Heart right ventricle (tissue), 16 donors: ENCODE data around the gene ST3GAL4. TPM values are rescaled to one million over a fixed set of nuclear protein-coding genes. Genes with fewer than 3 reads are reported as not detected.

Experiments
- ATAC-seq, 8 donors: fragments of 200-7000 bp; cut with Tn5 transposase; one replicate each; pipeline ENCODE4 v1.9.1; 2020; ENCODE audit warnings: mild to moderate bottlenecking in 8 of 8, moderate library complexity in 8 of 8, moderate number of reproducible peaks in 1 of 8
- DNase-seq, 2 donors: peaks; one replicate each; pipeline ENCODE4 v3.0.0-alpha.2; 2020
- H3K27ac ChIP-seq, 10 donors: fragments of 200-600 bp; sonication (generic) in 2 of 10; one replicate each; pipeline versions ENCODE4 v1.5.0 to v1.8.0; 2020 to 2022; ENCODE audit warnings: mild to moderate bottlenecking in 3 of 10
- H3K27me3 ChIP-seq, 7 donors: fragments of 200-600 bp; one replicate each; pipeline ENCODE4 v1.8.0; 2021 to 2022; ENCODE audit warnings: mild to moderate bottlenecking in 2 of 7
- H3K36me3 ChIP-seq, 9 donors: fragments of 200-600 bp; sonication (generic) in 1 of 9; one replicate each; pipeline versions ENCODE4 v1.5.0 to v1.8.0; 2020 to 2022; ENCODE audit warnings: mild to moderate bottlenecking in 2 of 9
- H3K4me1 ChIP-seq, 9 donors: fragments of 200-600 bp; sonication (generic) in 1 of 9; one replicate each; pipeline versions ENCODE4 v1.5.0 to v1.8.0; 2020 to 2022; ENCODE audit warnings: mild to moderate bottlenecking in 4 of 9
- H3K4me3 ChIP-seq, 10 donors: fragments of 200-600 bp; sonication (generic) in 2 of 10; one replicate each; pipeline versions ENCODE4 v1.5.0 to v1.8.0; 2020 to 2022; ENCODE audit warnings: mild to moderate bottlenecking in 7 of 10, moderate library complexity in 2 of 10
- H3K9me3 ChIP-seq, 11 donors: fragments of 200-600 bp in 10 of 11; sonication (generic) in 2 of 11; one replicate each; pipeline versions ENCODE4 v1.5.0 to v1.8.0; 2013 to 2022; ENCODE audit warnings: mild to moderate bottlenecking in 2 of 11, control low read depth in 1 of 11, moderate library complexity in 1 of 11
- whole genome bisulfite sequencing, 2 donors: extraction: QIAGEN DNeasy Blood & Tissue Kit; methylation state at CpG; one replicate each; pipeline ENCODE4 v1.1.7; 2013; ENCODE audit warnings: inconsistent platforms in 1 of 2; 5-methylcytosine and 5-hydroxymethylcytosine counted together
- intact Hi-C, 10 donors: fragments of 100-400 bp; cut with DNase I; formaldehyde crosslinking; loops; one replicate each; pipeline versions ENCODE4 v1.11.1 to v1.14.2; 2022
- polyA plus RNA-seq, 2 donors: library from polyadenylated mRNA; stranded (reverse); fragments of 200-250 nt; gene quantifications; one replicate each; pipeline ENCODE4 v1.2.3, GENCODE V29; 2013
- total RNA-seq, 10 donors: library from RNA; stranded (reverse); fragmentation: NEBNext Ultra II Directional in 3 of 10; extraction: Animal tissue kit (Norgen Biotek cat#: 25700) in 3 of 10; gene quantifications; one replicate each; pipeline versions ENCODE4 v1.2.1 to v1.2.4, GENCODE V29; 2021 to 2023
- TF ChIP-seq, protein P1 (sequence below), 9 donors: fragments of 200-600 bp; sonication (generic) in 2 of 9; IDR thresholded peaks; one replicate each; pipeline versions ENCODE4 v1.5.0 to v1.8.0; 2021 to 2022; ENCODE audit warnings: antibody characterized with exemption in 9 of 9, mild to moderate bottlenecking in 5 of 9, moderate library complexity in 1 of 9
- donor health status: Arrhythmogenic right ventricular cardiomyopathy.
- donor health status: ischemic (EF 13 %, LVEDD 7.1; RV severe dilation, severe dysfunction).
- donor health status: healthy with polysubstance abuse.
- donor health status: DM: no; HTN: yes; CAD: no.
- donor health status: DM: no; HTN: no; CAD: no.
- donor health status: ischemic (EF 25% LVEDD 6.9; RV normal size, moderate dysfunction).
- donor health status: ischemic (EF 25% LVEDD 5.7; RV mildly dilated, moderate dysfunction).
- donor health status: healthy.
- donor health status: DM: yes; HTN: yes; CAD: no.
- donor health status: Ischemic cardiomyopathy.
- donor health status: ischemic (EF 35%, LVEDD 5.7; RV mildly dilated, moderate dysfunction).
- donor health status: nonischemic (EF 11% LVEDD 7.7; RV severe dilation, severe dysfunction).
- donor health status: DM: yes; HTN: yes; CAD: no.
- donor health status: PGD.
- donor health status: ischemic (EF 29% LVEDD 5.4; RV normal size, mild dysfunction).
- donor health status: nonischemic (EF 23%, LVEDD 6.1; RV moderate dilation, normal function).

ST3GAL4 gene
- total and polyA plus RNA-seq, 12 donors: 24.8 to 98.2 (median 44.8) TPM

DNA sequence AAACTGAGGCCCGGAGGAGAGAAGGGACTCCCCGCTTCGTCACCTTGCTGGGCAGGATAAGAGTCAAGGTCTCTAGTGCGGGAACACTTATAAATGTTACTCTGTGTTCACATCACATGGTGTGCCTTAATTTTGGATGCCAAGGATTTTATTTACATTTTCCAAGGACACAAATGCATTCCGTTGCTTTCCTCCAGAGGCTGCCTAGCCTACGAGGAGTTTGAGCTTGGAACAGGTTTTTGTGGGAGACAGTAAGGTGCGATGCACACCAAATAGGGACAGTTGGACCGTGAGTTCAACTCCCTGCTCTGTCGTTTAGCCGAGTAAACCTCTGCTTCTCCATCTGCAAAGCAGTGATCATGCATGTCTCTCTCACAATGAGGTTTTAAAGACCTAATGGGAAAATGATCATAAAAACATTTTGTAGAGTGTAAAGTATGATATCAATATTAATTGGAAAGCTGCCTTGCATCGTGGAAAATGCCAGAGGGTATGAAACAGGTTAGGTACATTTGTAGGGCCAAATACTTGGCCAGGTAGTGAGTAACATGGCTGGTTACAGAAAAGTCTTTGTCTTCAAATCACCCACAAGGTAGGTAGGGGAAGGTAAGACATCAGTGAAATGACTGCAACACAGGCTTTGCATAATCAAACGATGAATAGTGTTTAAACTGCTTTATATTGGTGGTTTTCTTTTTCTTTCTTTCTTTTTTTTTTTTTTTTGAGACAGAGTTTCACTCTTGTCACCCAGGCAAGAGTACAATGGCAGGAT lies 61.8 kb downstream of the ST3GAL4 start:
- 65 to 74% methylated on average over 12 of the region's 12 CpGs for WGBS, 2 donors
- TF ChIP-seq, protein P1, sequence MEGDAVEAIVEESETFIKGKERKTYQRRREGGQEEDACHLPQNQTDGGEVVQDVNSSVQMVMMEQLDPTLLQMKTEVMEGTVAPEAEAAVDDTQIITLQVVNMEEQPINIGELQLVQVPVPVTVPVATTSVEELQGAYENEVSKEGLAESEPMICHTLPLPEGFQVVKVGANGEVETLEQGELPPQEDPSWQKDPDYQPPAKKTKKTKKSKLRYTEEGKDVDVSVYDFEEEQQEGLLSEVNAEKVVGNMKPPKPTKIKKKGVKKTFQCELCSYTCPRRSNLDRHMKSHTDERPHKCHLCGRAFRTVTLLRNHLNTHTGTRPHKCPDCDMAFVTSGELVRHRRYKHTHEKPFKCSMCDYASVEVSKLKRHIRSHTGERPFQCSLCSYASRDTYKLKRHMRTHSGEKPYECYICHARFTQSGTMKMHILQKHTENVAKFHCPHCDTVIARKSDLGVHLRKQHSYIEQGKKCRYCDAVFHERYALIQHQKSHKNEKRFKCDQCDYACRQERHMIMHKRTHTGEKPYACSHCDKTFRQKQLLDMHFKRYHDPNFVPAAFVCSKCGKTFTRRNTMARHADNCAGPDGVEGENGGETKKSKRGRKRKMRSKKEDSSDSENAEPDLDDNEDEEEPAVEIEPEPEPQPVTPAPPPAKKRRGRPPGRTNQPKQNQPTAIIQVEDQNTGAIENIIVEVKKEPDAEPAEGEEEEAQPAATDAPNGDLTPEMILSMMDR (IDR thresholded peaks at IDR 0.05): no peak
- intact Hi-C loops: loop anchor here in 7 of 10 donors (5.0 to 10.0 kb wide), 4 partner anchors 60 to 105 kb away; partner anchors contain the start of gene ST3GAL4 (in 5 of the 7)
- H3K9me3 ChIP-seq: no peaks in the 10 kb centered on the region
- H3K36me3 ChIP-seq: peaks cover 0 to 21% (median 4%) of the 10 kb centered on the region in 9 donors
- H3K4me3 ChIP-seq: peak overlapping the region in 7 of 10 donors; percentile 44 to 55 (median 53)
- DNase-seq (no peak), ATAC-seq (no peak)
- H3K4me1 ChIP-seq: peaks cover 27 to 88% (median 59%) of the 10 kb centered on the region in 9 donors
- peak overlapping the region in 9 of 10 donors; percentile 80 to 93 (median 86) for H3K27ac ChIP-seq
- no peaks in the 10 kb centered on the region for H3K27me3 ChIP-seq

DNA sequence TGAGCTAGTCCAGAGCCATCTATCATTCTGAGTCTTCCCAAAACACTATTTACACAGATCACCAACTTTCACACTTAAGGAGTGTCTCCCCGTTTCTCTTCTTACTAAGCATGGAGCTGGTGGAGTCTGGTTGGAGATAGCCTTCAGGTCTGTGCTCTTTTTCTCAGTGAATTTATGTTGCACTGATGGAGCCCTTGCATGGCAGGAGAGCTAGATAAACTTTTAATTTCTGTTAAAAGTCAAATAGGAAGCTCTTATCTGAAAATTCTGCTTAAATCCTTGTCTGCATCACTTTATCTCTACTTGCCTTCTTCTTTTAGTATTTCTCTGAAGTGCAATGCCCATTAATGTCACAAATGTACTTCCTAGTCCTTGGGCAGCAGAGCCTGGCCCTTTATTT lies 63.4 kb downstream of the ST3GAL4 start:
- Histone ChIP-seq H3K27ac (peak overlapping the region in 5 of 10 donors; percentile 13 to 84 (median 74)), H3K4me3 (no peak overlapping the region), H3K9me3 (no peaks in the 10 kb centered on the region), H3K4me1 (peaks cover 27 to 85% (median 56%) of the 10 kb centered on the region in 9 donors), H3K36me3 (peaks cover 0 to 5% (median 0%) of the 10 kb centered on the region in 9 donors), H3K27me3 (no peaks in the 10 kb centered on the region)
- TF ChIP-seq, protein P1 (IDR thresholded peaks at IDR 0.05): no peak
- 0 to 28% methylated on average over 1 of the region's 1 CpG for WGBS, 2 donors
- DNase-seq (no peak), ATAC-seq (no peak)
- intact Hi-C loops: loop anchor here in 7 of 10 donors (5.0 to 10.0 kb wide), 4 partner anchors 62 to 107 kb away; partner anchors contain the start of gene ST3GAL4 (in 5 of the 7)

DNA sequence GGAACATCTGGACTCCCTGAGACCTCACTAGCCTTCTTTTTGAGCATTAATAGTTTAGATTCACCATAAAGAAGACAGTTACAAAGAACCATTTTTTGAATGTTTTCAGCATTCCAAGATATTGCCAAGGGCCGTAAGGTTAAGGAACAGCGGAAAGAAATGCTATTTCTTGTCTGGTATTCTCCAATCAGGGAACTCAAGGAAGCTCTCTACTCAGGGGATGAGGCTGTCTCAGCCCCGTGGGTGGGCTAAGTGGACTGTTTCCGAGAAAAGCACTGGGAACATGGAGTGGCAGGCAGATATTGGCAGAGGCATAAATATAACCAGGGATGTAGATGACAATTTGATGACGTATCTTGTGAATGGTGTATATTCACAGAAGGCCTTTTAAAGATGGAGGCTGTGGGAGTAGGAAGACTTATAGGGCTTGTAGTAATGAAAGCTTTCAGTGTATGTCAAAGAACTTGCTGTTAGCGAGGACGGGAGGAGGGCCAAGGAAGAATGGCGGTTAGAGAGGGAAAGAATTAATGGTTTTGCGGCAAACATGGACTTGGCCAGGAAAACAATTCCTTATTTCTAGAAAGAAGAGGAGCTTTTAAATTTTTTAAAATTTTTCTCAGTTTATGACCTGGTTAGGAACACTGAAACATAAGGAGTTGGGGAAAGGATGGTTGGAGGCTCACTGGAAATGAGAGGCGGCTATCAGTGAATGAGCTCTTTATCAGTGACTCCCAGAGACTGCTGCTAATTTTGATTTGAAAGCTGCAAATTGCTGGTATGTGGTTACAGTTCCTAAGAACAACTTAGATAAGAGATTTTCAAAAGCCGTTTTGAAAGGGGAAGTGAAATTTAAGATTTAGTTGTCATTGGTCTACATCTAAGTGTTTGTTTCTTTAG lies 64.6 kb downstream of the ST3GAL4 start:
- 51 to 61% methylated on average over 11 of the region's 11 CpGs for WGBS, 2 donors
- ATAC-seq (no peak), DNase-seq (no peak)
- H3K27ac ChIP-seq: peak overlapping the region in 9 of 10 donors; percentile 13 to 84 (median 46)
- no peaks in the 10 kb centered on the region for H3K27me3 ChIP-seq
- H3K9me3 ChIP-seq: no peaks in the 10 kb centered on the region
- intact Hi-C loops: loop anchor here in 7 of 10 donors (5.0 to 10.0 kb wide), 4 partner anchors 63 to 108 kb away; partner anchors contain the start of gene ST3GAL4 (in 5 of the 7)
- H3K36me3 ChIP-seq: no peaks in the 10 kb centered on the region
- peaks cover 16 to 78% (median 47%) of the 10 kb centered on the region in 9 donors for H3K4me1 ChIP-seq
- TF ChIP-seq, protein P1 (IDR thresholded peaks at IDR 0.05): no peak
- no peak overlapping the region for H3K4me3 ChIP-seq

DNA sequence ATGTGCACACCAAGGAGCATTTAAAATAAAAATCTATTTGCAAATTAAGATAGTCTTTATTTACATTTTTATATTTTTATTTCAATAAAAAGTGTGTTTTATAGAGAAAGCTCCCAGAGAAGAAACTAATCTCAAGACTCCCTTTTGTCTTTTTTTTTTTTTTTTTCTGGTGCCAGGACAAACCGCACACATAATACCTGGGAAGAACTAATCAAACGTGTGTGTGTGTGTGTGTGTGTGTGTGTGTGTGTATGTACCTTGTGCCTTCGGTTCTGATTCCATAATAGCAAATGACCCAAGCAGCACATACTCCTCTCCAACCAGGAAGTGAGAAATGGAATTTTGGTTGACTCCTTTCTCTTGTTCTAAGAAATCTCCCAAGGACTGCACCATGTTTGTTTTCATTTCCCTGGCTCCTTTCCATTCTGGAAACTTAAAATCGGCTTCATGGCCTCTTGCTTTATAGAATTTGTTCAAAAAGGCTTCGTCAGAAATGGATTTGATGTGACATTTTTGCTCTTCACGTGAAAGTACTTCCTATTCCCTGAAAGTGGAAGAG lies 65.3 kb downstream of the ST3GAL4 start:
- Histone ChIP-seq H3K4me1 (peaks cover 10 to 71% (median 40%) of the 10 kb centered on the region in 9 donors), H3K9me3 (no peaks in the 10 kb centered on the region), H3K27me3 (no peaks in the 10 kb centered on the region), H3K36me3 (no peaks in the 10 kb centered on the region), H3K4me3 (no peak overlapping the region), H3K27ac (peak overlapping the region; percentile 14 to 84 (median 60))
- ATAC-seq (no peak), DNase-seq (no peak)
- intact Hi-C loops: no loop called here
- TF ChIP-seq, protein P1 (IDR thresholded peaks at IDR 0.05): no peak
- WGBS, 2 donors: 20 to 31% methylated on average over 6 of the region's 6 CpGs
